ENCODE results near the gene NDUFS1.
"Not testable (repeated sequence)": the region's sequence is repeated elsewhere in the genome, so short reads cannot be mapped to it uniquely, and the experiment has no call there.

The NDUFS1 gene

DNA sequence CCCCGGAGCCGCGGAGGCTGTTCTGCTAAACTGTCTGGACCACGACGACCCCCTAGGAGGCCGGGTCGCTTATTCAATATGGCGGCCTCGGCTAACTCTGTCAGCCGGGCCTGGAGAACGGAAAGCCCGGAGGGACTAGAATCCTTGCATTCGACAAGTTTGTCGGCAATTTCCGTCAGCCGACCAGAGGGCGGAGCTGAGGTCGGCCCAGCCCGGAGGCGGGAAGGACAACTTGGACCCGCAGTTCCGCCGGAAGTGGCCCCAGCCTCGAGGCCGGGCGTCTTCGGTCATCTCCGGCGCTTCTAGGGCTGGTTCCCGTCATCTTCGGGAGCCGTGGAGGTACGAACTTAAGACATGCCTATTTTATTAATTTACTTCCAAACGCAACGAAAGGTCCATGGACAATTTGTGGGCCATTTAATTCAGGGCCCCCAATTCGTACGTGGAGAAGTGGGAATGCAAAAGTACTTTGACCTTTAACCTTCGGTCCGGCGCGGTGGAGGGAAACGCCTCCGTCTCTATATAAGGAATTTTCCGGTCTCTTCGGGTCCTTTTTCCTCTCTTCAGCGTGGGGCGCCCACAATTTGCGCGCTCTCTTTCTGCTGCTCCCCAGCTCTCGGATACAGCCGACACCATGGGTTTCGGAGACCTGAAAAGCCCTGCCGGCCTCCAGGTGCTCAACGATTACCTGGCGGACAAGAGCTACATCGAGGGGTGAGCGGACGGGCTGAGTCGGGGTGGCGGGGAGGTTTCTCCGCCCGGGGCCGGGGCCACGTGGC lies at the start of gene NDUFS1, which contains the start of gene EEF1B2:
Gene NDUFS1, minus strand, starts transcription at position 99 of the 779 bp plus-strand sequence. CDS start 5,766 bp downstream, outside the sequence.
Gene EEF1B2, plus strand, starts transcription at position 550 of the 779 bp plus-strand sequence. Its CDS starts 85 bp downstream, at position 635.
- peak; percentile 96 to 98 for DNase-seq (ENCODE audit: low read depth in 2 of 2)

DNA sequence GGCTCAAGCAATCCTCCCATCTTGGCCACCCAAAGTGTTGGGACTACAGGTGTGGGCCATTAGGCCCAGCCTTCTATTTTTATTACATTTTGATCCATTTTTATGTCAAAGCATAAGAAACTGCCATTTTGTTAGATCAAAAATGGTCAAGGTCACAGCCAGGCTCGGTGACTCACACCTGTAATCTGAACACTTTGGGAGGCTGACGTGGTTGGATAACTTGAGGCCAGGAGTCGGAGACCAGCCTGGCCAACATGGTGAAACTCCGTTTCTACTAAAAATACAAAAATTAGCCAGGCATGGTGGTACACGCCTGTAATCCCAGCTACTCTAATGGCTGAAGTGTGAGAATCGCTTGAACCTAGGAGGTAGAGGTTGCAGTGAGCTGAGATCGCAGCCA lies 49.7 kb upstream of the NDUFS1 start:
- DNase-seq (ENCODE audit: low read depth in 2 of 2): no peak

DNA sequence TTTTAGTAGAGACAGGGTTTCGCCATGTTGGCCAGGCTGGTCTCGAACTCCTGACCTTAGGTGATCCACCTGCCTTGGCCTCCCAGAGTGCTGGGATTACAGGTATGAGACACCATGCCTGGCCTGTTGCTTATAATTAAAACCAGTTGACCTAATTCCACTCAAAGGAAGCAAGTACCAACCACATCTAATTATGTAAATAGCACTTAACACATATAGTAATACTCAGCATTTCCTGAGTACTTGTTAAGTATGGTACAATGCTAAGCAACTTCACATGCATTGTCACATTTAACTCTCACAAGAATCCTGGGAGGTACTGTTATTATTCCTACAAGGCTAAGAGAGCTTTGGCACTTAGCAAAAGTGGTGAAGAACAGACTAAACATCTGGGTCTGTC lies 48.1 kb upstream of the NDUFS1 start:
- not testable (repeated sequence) for DNase-seq (ENCODE audit: low read depth in 2 of 2)

DNA sequence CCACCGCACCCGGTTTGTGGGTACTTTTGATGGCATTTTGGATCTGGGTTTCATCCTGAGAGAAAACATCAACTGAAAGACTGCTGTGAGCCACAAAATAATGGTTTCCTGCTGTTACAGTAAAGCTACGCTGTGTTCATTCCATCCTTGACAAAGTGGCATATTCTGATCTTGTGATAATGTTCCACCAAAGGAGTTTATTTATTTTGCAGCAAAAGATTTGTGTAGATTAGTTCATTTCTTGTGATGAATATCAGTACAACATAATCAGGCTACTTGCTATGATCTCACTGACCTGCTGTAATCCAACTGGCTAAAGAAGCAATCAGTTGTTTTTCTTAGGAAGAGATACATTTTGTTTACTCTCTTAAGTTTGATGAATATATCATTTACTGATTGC lies 45.5 kb upstream of the NDUFS1 start:
- DNase-seq (ENCODE audit: low read depth in 2 of 2): no peak

DNA sequence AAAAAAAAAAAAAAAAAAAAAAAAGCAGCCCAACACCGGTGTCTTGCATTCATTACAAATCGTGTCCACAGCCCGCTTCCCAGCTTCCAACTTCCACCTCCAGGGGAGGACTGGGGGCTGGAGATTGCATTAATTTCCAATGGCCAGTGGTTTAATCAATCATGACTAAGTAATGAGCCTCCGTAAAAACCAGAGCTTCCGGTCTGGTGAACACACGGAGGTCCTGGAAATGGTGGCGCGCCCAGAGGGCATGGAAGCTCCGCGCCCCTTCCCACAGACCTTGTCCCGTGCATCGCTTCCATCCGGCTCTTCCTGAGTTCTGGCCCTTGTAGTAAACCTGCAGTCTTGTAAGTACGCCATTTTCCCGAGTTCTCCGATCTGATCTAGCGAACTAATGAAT lies 44.1 kb upstream of the NDUFS1 start:
- DNase-seq (ENCODE audit: low read depth in 2 of 2): no peak

DNA sequence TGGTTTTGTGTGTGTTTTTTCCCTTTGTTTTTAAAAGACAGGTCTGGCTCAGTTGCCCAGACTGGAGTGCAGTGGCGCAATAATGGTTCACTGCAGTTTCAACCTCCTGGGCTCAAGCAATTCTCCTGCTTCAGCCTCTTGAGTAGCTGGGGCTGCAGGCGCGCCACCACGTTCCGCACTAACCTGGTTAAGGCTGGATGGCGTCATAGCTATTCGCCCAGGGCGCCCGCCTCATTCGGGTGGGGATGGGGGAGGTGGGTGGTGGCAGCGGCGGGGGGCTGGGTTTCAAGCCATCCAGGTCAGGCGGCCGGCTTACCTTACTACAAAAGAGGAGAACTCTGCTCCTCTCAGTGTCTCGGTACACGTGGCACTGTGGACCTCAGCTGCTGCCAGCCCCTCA lies 43.2 kb upstream of the NDUFS1 start:
- DNase-seq (ENCODE audit: low read depth in 2 of 2): no peak

DNA sequence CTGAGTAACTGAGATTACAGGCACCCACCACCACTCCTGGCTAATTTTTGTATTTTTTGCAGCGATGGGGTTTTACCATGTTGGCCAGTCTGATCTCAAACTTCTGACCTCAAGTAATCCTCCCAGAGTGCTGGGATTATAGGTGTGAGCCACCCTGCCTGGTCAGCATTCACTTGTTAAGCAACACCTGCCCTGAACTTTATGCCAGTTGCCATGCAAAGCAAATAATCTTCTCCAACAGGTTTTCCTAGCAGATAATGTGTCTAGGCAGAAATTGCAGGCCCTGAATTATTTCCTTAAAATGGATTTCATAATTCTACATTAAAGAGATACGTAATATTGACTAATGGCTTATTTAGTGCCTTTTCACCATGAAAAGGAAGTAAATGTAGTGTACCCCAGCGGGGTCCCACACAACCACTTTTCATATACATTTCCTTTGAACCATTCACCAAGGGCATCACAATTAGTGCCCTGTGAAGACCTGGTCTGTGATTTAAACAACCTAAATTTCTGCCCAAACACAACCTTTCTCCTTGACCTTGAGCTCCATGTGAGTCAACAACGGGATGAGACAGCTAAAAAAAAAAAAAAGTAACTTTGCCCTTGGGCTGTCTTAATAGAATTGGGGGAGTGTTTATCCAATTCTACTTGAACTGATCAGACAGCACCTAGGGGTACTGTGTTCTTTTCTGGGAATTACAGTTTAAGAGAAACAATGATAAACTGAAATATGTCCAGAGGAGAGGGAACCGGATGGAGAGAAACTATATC lies 42.0 kb upstream of the NDUFS1 start:
- DNase-seq (ENCODE audit: low read depth in 2 of 2): no peak

DNA sequence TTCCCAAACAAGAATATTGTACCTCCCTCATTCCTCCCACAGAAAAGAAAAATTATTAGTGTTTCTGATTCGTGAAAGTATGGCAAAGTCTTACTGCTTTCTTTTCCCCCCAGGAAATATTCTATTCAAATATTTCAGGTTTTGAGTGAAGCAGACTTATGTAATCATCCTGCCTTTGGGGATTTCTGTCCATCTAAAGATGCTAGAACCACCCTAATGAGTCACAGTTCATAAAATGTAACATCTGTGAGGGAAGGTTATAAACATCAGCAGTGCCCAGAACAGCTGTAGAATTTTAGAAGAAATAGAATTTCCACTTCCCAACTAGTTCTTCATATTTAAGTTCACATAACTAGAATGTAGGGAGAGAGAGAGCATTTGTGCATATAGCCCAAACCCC lies 39.4 kb upstream of the NDUFS1 start:
- no peak for DNase-seq (ENCODE audit: low read depth in 2 of 2)

DNA sequence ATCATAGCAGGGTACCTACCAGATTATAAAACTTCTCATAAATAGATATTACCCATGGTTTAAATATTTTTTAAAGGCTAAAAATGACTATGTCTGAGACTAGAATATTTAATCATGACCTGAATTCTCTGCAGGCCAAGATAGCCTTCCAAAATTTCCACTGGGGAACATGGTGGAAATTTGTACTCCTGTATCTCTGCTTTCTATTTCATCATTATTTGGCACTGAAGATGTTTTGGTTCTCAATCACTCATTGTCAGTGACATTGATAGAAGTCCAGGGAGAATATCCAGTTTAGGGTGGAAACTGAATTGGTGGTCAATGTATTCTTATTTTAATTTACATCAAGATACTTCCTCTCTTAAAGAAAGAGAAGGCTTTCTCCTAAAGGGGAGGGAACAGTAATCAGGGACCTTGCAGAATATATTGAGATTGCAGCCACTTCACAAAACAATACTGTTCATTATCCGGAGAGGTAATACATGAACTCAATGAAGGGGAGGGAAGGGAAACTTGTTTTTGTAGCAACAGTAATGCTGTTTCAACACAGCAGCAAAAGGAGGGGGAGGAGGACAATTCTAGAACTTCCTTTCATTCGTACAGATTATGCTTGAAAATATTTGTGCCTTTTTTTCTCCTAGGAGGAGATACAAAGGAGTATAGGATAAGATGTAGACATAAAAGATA lies 34.6 kb upstream of the NDUFS1 start:
- DNase-seq (ENCODE audit: low read depth in 2 of 2): no peak

DNA sequence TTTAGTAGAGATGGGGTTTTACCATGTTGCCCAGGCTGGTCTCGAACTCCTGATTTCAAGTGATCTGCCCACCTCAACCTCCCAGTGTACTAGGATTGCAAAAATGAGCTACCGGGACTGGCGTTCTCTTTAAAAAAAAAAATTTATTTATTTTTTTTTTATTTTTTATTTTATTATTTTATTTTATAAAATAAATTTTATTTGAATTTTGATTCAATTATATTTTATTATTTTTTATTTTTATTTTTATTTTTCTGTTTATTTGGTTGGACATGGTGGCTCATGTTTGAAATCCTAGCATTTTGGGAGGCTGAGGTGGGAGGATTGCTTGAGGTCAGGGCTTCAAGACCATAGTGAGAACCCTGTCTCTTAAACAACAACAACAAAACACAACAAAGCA lies 32.9 kb upstream of the NDUFS1 start:
- DNase-seq (ENCODE audit: low read depth in 2 of 2): no peak

DNA sequence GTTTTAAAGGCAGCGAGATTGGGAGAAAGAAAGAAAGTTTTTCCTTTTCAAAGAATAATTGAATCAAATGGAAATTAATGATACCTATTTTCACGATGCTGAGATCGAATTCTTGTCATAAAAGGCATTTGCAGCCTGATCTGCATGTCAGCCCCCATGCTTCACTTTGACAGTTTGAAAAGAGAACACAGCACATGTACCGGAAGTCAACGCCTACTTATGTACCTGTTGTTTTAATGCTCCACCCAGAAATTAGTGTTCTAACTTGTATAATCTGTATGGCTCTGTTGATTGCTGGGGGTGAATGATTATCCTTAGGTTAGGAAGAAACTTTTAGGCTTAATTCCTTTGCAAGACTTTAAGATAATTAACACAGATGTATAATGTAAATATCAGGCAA lies 31.4 kb upstream of the NDUFS1 start:
- DNase-seq (ENCODE audit: low read depth in 2 of 2): no peak

DNA sequence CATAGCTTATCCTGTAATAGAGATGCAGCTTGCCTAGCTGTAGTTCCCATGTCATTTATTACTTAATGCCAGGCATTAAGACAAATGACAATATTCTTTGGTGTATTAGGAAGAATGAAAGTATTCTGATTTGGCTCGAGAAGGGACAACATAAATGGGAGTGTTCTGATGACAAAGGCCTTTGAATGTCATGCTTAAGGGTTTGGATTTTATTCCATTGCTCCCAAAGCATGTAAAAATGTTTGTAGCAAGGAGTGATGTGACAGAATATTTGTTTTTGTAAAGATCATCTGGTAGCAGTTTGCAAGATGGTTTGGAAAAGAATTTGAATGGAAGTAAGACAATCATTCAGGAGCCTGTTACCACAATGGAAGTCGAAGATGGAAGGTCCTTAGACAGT lies 30.9 kb upstream of the NDUFS1 start:
- no peak for DNase-seq (ENCODE audit: low read depth in 2 of 2)

DNA sequence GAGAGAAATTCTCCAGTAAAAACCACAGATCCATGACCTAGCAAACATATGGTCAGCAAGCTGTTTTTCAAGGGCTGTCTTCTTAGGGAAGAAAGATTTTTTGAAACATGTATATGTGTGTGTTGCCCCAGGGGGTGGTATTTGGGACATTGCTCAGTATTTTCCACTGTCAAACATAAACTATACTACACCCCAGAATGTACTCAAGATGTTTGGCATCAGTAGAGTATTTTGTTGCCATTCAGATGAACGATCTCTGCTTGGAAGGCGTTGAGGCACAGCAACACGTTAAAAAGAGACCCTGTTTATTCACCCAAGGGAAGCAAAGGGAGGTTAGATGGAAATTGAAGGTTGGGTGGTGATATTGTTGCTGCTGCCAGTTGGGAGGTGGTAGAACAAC lies 30.4 kb upstream of the NDUFS1 start:
- no peak for DNase-seq (ENCODE audit: low read depth in 2 of 2)

DNA sequence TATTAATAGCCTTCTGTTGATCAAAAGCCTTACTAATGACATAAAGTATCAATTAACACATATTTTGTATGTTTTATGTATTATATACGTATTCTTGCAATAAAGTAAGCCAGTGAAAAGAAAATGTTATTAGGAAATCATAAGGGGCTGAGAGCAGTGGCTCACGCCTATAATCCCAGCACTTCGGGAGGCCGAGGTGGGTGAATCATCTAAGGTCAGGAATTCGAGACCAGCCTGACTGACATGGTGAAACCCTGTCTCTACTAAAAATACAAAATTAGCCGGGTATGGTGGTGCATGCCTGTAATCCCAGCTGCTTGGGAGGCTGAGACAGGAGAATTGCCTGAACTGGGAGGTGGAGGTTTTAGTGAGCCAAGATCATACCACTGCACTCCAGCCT lies 22.3 kb upstream of the NDUFS1 start:
- not testable (repeated sequence) for DNase-seq (ENCODE audit: low read depth in 2 of 2)

DNA sequence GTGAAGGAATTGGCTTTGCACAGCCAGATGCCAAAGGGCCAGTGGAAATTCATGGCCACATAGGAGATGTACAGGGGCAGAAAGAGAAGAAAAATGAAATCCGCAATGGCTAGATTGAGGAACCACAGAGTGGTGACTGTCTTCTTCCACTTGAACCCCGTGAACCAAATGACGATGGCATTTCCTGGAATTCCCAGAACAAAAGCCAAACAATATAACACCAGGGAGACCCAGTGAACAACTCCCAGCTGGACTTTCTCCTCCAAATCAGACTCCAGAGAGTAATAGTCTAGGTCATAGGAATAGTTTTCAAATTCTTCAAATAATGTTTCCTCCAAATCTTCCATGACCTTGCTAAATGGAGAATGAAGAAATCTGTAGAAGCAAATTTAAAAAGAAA lies 17.7 kb upstream of the NDUFS1 start:
- DNase-seq (ENCODE audit: low read depth in 2 of 2): no peak

DNA sequence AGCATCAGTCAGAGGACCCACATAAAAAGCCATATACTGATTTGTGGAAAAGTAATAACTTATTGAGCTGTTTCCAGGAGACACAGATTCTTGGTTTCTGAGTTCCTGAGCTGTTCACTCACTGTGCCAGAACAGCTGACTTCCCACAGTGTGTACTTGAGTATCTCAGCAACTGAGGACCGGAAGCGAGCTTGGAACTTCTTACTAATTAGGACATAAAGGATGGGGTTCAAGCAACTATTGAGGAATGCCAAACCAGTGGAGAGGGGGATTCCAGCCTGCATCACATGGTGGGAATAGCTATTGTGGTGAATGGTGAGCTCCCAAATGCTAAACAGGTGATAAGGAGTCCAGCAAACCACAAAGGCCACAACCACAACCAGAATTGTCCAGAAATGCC lies 16.9 kb upstream of the NDUFS1 start:
- no peak for DNase-seq (ENCODE audit: low read depth in 2 of 2)

DNA sequence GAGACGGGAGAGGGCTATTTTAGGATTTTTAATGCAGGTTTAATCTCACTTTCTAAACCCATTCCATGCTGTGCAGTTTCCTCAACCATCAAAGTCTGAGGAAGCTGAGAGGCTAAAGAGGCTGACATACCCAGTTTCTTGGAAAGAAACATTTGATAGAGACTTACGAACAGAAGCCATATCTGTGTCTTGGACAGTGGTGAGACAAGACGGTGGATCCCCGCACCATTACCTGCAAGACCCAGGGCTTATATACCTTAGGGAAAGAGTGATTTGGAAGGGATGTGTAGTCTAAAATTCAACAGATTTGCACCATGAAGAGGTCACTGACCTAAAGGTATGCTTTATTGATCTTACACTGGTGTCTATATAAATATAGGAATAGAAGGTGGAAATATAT lies 13.9 kb upstream of the NDUFS1 start:
- no peak for DNase-seq (ENCODE audit: low read depth in 2 of 2)

DNA sequence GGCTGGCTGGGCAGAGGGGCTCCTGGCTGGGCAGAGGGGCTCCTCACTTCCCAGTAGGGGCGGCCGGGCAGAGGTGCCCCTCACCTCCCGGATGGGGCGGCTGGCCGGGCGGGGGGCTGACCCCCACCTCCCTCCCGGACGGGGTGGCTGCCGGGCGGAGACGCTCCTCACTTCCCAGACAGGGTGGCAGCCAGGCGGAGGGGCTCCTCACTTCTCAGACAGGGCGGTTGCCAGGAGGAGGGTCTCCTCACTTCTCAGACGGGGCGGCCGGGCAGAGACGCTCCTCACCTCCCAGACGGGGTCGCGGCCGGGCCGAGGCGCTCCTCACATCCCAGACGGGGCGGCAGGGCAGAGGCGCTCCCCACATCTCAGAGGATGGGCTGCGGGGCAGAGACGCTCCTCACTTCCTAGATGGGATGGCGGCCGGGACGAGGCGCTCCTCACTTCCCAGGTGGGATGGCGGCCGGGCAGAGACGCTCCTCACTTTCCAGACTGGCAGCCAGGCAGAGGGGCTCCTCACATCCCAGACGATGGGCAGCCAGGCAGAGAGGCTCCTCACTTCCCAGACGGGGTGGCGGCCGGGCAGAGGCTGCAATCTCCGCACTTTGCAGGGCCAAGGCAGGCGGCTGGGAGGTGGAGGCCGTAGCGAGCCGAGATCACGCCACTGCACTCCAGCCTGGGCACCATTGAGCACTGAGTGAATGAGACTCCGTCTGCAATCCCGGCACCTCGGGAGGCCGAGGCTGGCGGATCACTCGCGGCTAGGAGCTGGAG lies 12.6 kb upstream of the NDUFS1 start:
- not testable (repeated sequence) for DNase-seq (ENCODE audit: low read depth in 2 of 2)

DNA sequence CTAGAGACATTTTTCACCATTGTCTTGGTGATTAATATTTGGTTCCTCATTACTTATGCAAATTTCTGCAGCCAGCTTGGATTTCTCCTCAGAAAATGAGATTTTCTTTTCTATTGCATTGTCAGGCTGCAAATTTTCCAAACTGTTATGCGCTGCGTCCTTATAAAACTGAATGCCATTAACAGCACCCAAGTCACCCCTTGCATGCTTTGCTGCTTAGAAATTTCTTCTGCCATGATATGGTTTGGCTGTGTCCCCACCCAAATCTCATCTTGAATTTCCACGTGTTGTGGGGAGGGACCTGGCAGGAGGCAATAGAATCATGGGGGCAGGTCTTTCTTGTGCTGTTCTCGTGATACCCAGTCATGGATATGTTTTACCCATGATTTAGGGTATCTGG lies 9.0 kb upstream of the NDUFS1 start:
- DNase-seq (ENCODE audit: low read depth in 2 of 2): not testable (repeated sequence)

DNA sequence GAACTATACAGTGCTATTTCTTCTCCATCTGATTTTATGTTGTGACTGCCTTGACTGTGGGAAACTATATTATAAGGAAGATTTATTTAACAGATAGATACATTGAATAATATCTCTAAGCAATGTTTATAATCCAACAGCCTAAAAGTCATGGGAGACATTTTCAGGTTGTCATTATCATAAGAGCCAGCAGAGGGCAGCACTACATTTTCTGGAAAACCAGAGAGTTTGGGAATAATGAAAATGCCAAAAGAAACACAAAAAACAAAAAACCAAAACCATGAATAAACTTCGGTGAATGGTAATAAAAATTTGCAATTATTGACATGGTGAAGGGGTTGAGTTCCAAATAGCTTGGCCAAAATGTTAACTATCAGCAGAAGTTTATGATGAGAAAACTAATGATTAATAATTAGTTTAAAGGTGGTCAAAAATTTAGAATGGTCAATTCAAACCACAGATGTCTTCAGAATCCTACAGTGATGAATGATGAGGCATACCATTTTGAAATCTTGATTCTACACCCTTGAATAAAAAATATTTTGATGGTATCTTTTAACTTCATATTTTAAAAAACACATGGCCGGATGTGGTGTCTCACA lies 5.1 kb upstream of the NDUFS1 start:
- no peak for DNase-seq (ENCODE audit: low read depth in 2 of 2)

DNA sequence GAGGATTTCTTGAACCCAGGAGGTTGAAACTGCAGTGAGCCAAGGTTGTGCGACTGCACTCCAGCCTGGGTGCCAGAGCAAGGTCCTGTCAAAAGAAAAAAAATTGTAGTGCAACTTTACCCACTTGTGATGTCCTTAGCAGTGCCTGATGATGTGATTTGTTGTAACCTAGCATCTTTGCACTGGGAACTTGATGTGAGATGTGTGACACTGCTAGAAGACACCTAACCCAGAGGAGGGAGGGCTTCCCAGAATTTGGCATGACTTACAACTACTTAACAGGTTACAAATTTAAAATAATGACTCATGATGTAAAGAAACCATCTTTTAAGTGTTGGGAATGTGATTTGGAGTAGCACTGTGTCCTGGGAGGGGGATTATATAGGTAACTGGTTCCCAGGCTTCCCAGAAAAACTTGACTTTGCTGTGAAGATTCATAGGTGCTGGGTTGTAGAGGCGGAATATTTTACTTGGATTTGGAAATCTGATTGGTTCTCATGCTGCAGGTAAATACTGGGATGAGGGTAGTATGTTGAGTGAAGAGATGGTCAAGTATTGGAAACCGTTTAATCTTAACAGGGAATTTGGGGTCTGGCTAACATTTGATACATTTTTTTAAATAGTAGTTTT lies 4.1 kb upstream of the NDUFS1 start:
- no peak for DNase-seq (ENCODE audit: low read depth in 2 of 2)

Measured in stimulated activated CD8-positive, alpha-beta memory T cell treated with anti-CD3 and anti-CD28 coated beads, Interleukin-15, amount 100 ng/mL, for 48 hours (primary cell).